Chondrocyte (in vitro differentiated cells): ENCODE results near the gene SPG7. TPM values are rescaled to one million over a fixed set of nuclear protein-coding genes. Genes with fewer than 3 reads are reported as not detected.

Source experiments
- DNase-seq: peaks from one replicate; pipeline ENCODE4 v3.0.0; 2021; ENCODE audit warnings: mixed read lengths, low spot score
- H3K27ac Mint-ChIP-seq: one replicate; pipeline ENCODE4 v1.8.0; 2021; ENCODE audit warnings: mild to moderate bottlenecking, moderate library complexity, mixed read lengths; ENCODE audit not compliant: unreplicated experiment
- H3K27me3 Mint-ChIP-seq: 2 replicates; pipeline ENCODE4 v1.8.0; 2021; ENCODE audit warnings: low read depth, mixed read lengths
- H3K36me3 Mint-ChIP-seq: 2 replicates; pipeline ENCODE4 v1.8.0; 2021; ENCODE audit warnings: low read depth, mixed read lengths
- H3K4me1 Mint-ChIP-seq: 2 replicates; pipeline ENCODE4 v1.8.0; 2021; ENCODE audit warnings: low read depth, mild to moderate bottlenecking, mixed read lengths
- H3K4me3 Mint-ChIP-seq: one replicate; pipeline ENCODE4 v1.8.0; 2021; ENCODE audit warnings: mild to moderate bottlenecking, moderate library complexity, mixed read lengths; ENCODE audit not compliant: unreplicated experiment
- H3K9me3 Mint-ChIP-seq: 2 replicates; pipeline ENCODE4 v1.8.0; 2021; ENCODE audit warnings: low read depth, mixed read lengths
- CTCF ChIP-seq: fragments of 200-600 bp; sonication (generic); IDR thresholded peaks from 2 replicates; pipeline ENCODE4 v1.5.0; 2021; ENCODE audit warnings: antibody characterized with exemption, mild to moderate bottlenecking, moderate library complexity
- total RNA-seq: library from RNA; stranded (reverse); gene quantifications from 3 replicates; pipeline ENCODE4 v1.2.1, GENCODE V29; 2021

Gene SPG7
- total RNA-seq, 1 donor from 2014 or later, result 87.6 TPM

GRCh38 chr16:89547860-89548259 lies 39.7 kb downstream of the SPG7 start:
- TF ChIP-seq CTCF, result no peak
- H3K27ac Mint-ChIP-seq, result no peak overlapping the region
- H3K4me3 Mint-ChIP-seq, result no peak overlapping the region
- DNase-seq, result no peak
- H3K4me1 Mint-ChIP-seq, result no peaks in the 10 kb centered on the region
- H3K36me3 Mint-ChIP-seq, result peaks cover 20% of the 10 kb centered on the region
- H3K27me3 Mint-ChIP-seq, result no peaks in the 10 kb centered on the region
- no peaks in the 10 kb centered on the region for H3K9me3 Mint-ChIP-seq

GRCh38 chr16:89548344-89549006 lies 40.3 kb downstream of the SPG7 start:
- Mint-ChIP-seq H3K27ac (no peak overlapping the region), H3K36me3 (peaks cover 21% of the 10 kb centered on the region), H3K4me1 (no peaks in the 10 kb centered on the region), H3K4me3 (no peak overlapping the region), H3K9me3 (no peaks in the 10 kb centered on the region), H3K27me3 (no peaks in the 10 kb centered on the region)
- DNase-seq, result no peak
- no peak for TF ChIP-seq CTCF

- Mint-ChIP-seq H3K4me1 (no peaks in the 10 kb centered on the region), H3K9me3 (no peaks in the 10 kb centered on the region), H3K4me3 (no peak overlapping the region), H3K27ac (no peak overlapping the region), H3K27me3 (no peaks in the 10 kb centered on the region), H3K36me3 (peaks cover 21% of the 10 kb centered on the region)
- DNase-seq, result no peak
- TF ChIP-seq CTCF, result no peak
Measured at GRCh38 chr16:89549007-89549700, 41.0 kb downstream of the SPG7 start.

GRCh38 chr16:89550421-89551007 lies 42.3 kb downstream of the SPG7 start:
- no peaks in the 10 kb centered on the region for H3K4me1 Mint-ChIP-seq
- no peaks in the 10 kb centered on the region for H3K9me3 Mint-ChIP-seq

More at GRCh38 chr16:89550421-89551007, 42.3 kb downstream of the SPG7 start:
- Mint-ChIP-seq H3K36me3 (peaks cover 20% of the 10 kb centered on the region), H3K4me3 (no peak overlapping the region), H3K27ac (peak overlapping the region; percentile 4), H3K27me3 (no peaks in the 10 kb centered on the region)
- DNase-seq, result no peak
- no peak for TF ChIP-seq CTCF
